SK-N-SH treated with all-trans-retinoic acid at 6 μM for 48 hours (cell line): ENCODE results near the gene HRH1.

Experiments used
- ATAC-seq: fragments of 200-7000 bp; cut with Tn5 transposase; 3 replicates; pipeline ENCODE4 v1.9.1; 2020; ENCODE audit warnings: mild to moderate bottlenecking, moderate library complexity
- ARNTL ChIP-seq: fragments of 450-650 bp; formaldehyde crosslinking; IDR thresholded peaks from 2 replicates; pipeline ENCODE4 v1.5.0; 2020; ENCODE audit warnings: low read depth, mild to moderate bottlenecking, moderate library complexity, borderline replicate concordance
- BACH2 ChIP-seq: fragments of 250-450 bp; sonication (Bioruptor Pico); IDR thresholded peaks from 2 replicates; pipeline ENCODE4 v1.9.0; 2021; ENCODE audit warnings: mild to moderate bottlenecking, borderline replicate concordance
- CREB5 ChIP-seq: fragments of 250-450 bp; sonication (Bioruptor Pico); IDR thresholded peaks from 2 replicates; pipeline ENCODE4 v1.5.1; 2020; ENCODE audit warnings: low read depth, mild to moderate bottlenecking, moderate library complexity
- CSDC2 ChIP-seq: fragments of 250-450 bp; sonication (Bioruptor Pico); IDR thresholded peaks from 2 replicates; pipeline ENCODE4 v1.5.0; 2020; ENCODE audit warnings: mild to moderate bottlenecking, moderate library complexity
- ESRRG ChIP-seq: fragments of 250-450 bp; sonication (Bioruptor Pico); IDR thresholded peaks from 2 replicates; pipeline ENCODE4 v1.6.1; 2021; ENCODE audit warnings: mild to moderate bottlenecking
- GLIS3 ChIP-seq: fragments of 250-450 bp; sonication (Bioruptor Pico); IDR thresholded peaks from 2 replicates; pipeline ENCODE4 v1.5.0; 2020; ENCODE audit warnings: mild to moderate bottlenecking, moderate library complexity
- ISL1 ChIP-seq: fragments of 250-450 bp; sonication (Bioruptor Pico); IDR thresholded peaks from 2 replicates; pipeline ENCODE4 v2.1.2; 2022; ENCODE audit warnings: mild to moderate bottlenecking, moderate library complexity
- OSR1 ChIP-seq: fragments of 250-450 bp; sonication (Bioruptor Pico); IDR thresholded peaks from 2 replicates; pipeline ENCODE4 v1.8.0; 2022; ENCODE audit warnings: moderate library complexity, mild to moderate bottlenecking, inconsistent platforms
- POU6F1 ChIP-seq: fragments of 250-450 bp; sonication (Bioruptor Pico); IDR thresholded peaks from 2 replicates; pipeline ENCODE4 v1.8.0; 2021; ENCODE audit warnings: low read depth, mild to moderate bottlenecking, moderate library complexity, borderline replicate concordance
- PPARA ChIP-seq: fragments of 250-450 bp; sonication (Bioruptor Pico); IDR thresholded peaks from 2 replicates; pipeline ENCODE4 v1.5.0; 2020; ENCODE audit warnings: mild to moderate bottlenecking, borderline replicate concordance
- RARB ChIP-seq: fragments of 250-450 bp; sonication (Bioruptor Pico); IDR thresholded peaks from 2 replicates; pipeline ENCODE4 v1.8.0; 2021; ENCODE audit warnings: mild to moderate bottlenecking, moderate library complexity
- SNAI2 ChIP-seq: fragments of 250-450 bp; sonication (Bioruptor Pico); IDR thresholded peaks from 2 replicates; pipeline ENCODE4 v1.5.0; 2020; ENCODE audit warnings: mild to moderate bottlenecking, moderate library complexity
- TCF4 ChIP-seq: fragments of 250-450 bp; sonication (Bioruptor Pico); IDR thresholded peaks from 2 replicates; pipeline ENCODE4 v1.8.0; 2021; ENCODE audit warnings: mild to moderate bottlenecking, moderate library complexity, borderline replicate concordance
- ZC3H10 ChIP-seq: fragments of 250-450 bp; sonication (Bioruptor Pico); IDR thresholded peaks from 2 replicates; pipeline ENCODE4 v1.5.1; 2021; ENCODE audit warnings: mild to moderate bottlenecking, moderate library complexity
- ZFP3 ChIP-seq: fragments of 250-450 bp; sonication (Bioruptor Pico); IDR thresholded peaks from 2 replicates; pipeline ENCODE4 v1.5.0; 2020; ENCODE audit warnings: mild to moderate bottlenecking, moderate library complexity
- ZFP30 ChIP-seq: fragments of 450-650 bp; formaldehyde crosslinking; IDR thresholded peaks from 2 replicates; pipeline ENCODE4 v1.5.0; 2022; ENCODE audit warnings: mild to moderate bottlenecking, moderate library complexity
- ZNF565 ChIP-seq: fragments of 450-650 bp; formaldehyde crosslinking; conservative IDR thresholded peaks from 2 replicates; pipeline ENCODE4 v1.5.0; 2020; ENCODE audit warnings: low read depth, mild to moderate bottlenecking, moderate library complexity
- ZNF70 ChIP-seq: fragments of 450-650 bp; formaldehyde crosslinking; IDR thresholded peaks from 2 replicates; pipeline ENCODE4 v1.5.0; 2020; ENCODE audit warnings: mild to moderate bottlenecking, moderate library complexity
- ZNF8 ChIP-seq: fragments of 450-650 bp; formaldehyde crosslinking; IDR thresholded peaks from 2 replicates; pipeline ENCODE4 v1.5.0; 2020; ENCODE audit warnings: mild to moderate bottlenecking, moderate library complexity
- TF ChIP-seq, protein P1 (sequence below): fragments of 250-450 bp; sonication (Bioruptor Pico); IDR thresholded peaks from 2 replicates; pipeline ENCODE4 v1.5.1; 2021; ENCODE audit warnings: mild to moderate bottlenecking, moderate library complexity
- TF ChIP-seq, protein P2 (sequence below): fragments of 250-450 bp; sonication (Bioruptor Pico); IDR thresholded peaks from 2 replicates; pipeline ENCODE4 v1.8.0; 2020; ENCODE audit warnings: mild to moderate bottlenecking, moderate library complexity, borderline replicate concordance

HRH1 gene

GRCh38 chr3:11288021-11288491 lies 133.8 kb downstream of the HRH1 start:
- ATAC-seq: peak; percentile 77
- TF ChIP-seq ISL1 (CRISPR knock-in tag): peak; percentile 71
- TF ChIP-seq ZC3H10 (CRISPR knock-in tag): no peak
- TF ChIP-seq OSR1 (CRISPR knock-in tag): no peak

GRCh38 chr3:11288786-11289637 lies 134.7 kb downstream of the HRH1 start:
- TF ChIP-seq ZC3H10 (CRISPR knock-in tag) (peak; percentile 31; the same call in 1 of the 2 replicates), PPARA (CRISPR knock-in tag) (no peak), ISL1 (CRISPR knock-in tag) (0 out of 2 replicates have a peak, but pooled peaks have one; percentile 30), RARB (CRISPR knock-in tag) (no peak), ZNF70 (CRISPR knock-in tag) (no peak), CSDC2 (no peak)
- peak; percentile 83 for ATAC-seq

DNA sequence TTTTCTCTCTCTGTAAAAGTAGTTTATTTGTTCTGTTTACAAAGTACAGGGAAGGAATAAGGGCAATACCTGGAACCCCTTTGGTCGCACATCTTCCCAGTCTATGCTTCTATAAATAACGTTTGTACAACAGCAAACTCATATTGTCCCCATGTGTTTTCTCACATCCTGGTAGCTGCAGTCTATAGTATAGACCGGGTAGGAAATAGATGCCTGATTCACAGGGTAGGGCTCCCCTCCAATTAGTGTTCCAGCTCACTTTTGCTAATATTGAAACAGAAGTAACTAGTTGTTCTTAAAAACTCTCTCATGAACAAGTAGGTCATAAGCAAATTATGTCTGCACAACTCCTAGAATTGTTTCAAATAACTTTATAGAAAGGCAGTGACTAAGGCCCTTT lies 135.6 kb downstream of the HRH1 start:
- TF ChIP-seq ISL1 (CRISPR knock-in tag): no peak
- no peak for TF ChIP-seq CREB5
- TF ChIP-seq CSDC2: no peak
- TF ChIP-seq SNAI2: no peak
- no peak for TF ChIP-seq TCF4
- TF ChIP-seq ZNF70 (CRISPR knock-in tag): no peak
- no peak for TF ChIP-seq ZC3H10 (CRISPR knock-in tag)
- TF ChIP-seq ZNF565 (CRISPR knock-in tag): no peak
- TF ChIP-seq ARNTL (CRISPR knock-in tag): no peak
- TF ChIP-seq ZFP30 (CRISPR knock-in tag): no peak
- no peak for ATAC-seq

DNA sequence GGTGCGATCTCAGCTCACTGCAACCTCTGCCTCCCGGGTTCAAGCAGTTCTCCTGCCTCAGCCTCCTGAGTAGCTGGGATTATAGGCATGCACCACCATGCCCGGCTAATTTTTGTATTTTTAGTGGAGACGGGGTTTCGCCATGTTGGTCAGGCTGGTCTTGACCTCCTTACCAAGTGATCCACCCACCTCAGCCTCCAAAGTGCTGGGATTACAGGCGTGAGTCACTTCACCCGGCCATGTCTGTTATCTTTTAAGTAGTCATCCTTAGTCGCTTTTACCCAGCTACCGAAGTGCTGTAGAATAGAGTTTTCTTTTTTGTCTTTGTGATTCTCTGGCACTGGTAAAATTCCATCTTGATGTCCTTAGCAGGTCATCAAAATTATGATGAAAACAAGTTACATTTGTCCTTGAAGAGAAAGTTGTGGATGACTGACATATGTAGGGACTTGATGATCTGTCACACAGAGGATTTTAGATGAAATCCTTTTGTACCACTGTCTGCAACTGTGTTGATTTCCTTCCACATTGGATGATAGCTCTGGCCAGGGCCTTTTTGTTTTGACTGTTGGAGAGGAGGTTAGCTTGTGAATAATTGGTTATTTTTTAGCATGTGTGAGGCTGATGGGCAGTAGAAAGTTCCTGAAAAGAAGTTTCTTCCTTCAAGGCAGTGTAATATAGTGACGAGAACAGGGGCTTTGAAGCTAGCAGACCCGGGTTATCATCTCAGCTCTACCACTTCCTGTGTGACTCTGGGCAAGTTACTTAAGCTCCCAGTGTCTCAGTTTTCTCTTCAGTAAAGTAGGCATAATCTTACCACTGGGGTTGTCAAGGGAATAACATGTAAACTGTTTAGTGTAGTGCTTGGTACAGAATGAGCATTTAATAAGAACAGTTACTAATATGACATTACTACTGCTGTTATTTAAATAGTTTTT lies 136.7 kb downstream of the HRH1 start:
- TF ChIP-seq BACH2 (CRISPR knock-in tag) (no peak), TCF4 (no peak), GLIS3 (CRISPR knock-in tag) (no peak), RARB (CRISPR knock-in tag) (no peak), CREB5 (no peak), ARNTL (CRISPR knock-in tag) (no peak), ISL1 (CRISPR knock-in tag) (no peak)
- TF ChIP-seq, protein P1, sequence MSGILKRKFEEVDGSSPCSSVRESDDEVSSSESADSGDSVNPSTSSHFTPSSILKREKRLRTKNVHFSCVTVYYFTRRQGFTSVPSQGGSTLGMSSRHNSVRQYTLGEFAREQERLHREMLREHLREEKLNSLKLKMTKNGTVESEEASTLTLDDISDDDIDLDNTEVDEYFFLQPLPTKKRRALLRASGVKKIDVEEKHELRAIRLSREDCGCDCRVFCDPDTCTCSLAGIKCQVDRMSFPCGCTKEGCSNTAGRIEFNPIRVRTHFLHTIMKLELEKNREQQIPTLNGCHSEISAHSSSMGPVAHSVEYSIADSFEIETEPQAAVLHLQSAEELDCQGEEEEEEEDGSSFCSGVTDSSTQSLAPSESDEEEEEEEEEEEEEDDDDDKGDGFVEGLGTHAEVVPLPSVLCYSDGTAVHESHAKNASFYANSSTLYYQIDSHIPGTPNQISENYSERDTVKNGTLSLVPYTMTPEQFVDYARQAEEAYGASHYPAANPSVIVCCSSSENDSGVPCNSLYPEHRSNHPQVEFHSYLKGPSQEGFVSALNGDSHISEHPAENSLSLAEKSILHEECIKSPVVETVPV (CRISPR knock-in tag): no peak
- ATAC-seq: no peak

- ATAC-seq: no peak
- TF ChIP-seq, protein P2, sequence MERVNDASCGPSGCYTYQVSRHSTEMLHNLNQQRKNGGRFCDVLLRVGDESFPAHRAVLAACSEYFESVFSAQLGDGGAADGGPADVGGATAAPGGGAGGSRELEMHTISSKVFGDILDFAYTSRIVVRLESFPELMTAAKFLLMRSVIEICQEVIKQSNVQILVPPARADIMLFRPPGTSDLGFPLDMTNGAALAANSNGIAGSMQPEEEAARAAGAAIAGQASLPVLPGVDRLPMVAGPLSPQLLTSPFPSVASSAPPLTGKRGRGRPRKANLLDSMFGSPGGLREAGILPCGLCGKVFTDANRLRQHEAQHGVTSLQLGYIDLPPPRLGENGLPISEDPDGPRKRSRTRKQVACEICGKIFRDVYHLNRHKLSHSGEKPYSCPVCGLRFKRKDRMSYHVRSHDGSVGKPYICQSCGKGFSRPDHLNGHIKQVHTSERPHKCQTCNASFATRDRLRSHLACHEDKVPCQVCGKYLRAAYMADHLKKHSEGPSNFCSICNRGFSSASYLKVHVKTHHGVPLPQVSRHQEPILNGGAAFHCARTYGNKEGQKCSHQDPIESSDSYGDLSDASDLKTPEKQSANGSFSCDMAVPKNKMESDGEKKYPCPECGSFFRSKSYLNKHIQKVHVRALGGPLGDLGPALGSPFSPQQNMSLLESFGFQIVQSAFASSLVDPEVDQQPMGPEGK (CRISPR knock-in tag): no peak
- TF ChIP-seq, protein P1 (CRISPR knock-in tag): no peak
- TF ChIP-seq RARB (CRISPR knock-in tag): no peak
- TF ChIP-seq OSR1 (CRISPR knock-in tag): no peak
- TF ChIP-seq TCF4: no peak
- no peak for TF ChIP-seq ZNF8 (CRISPR knock-in tag)
- TF ChIP-seq ZFP30 (CRISPR knock-in tag): no peak
- no peak for TF ChIP-seq POU6F1
- no peak for TF ChIP-seq SNAI2
- TF ChIP-seq ZFP3 (CRISPR knock-in tag): no peak
- no peak for TF ChIP-seq GLIS3 (CRISPR knock-in tag)
- TF ChIP-seq ESRRG (CRISPR knock-in tag): no peak
- TF ChIP-seq ZNF565 (CRISPR knock-in tag): no peak
These were observed 137.5 kb downstream of the HRH1 start for GRCh38 chr3:11291808-11292207.
